NCI-H2171 (cell line): ENCODE measurements around the gene TNFRSF14.
A peak's percentile ranks its signal among the peaks of the same experiment; 100 is the strongest.

Experiments used
- DNase-seq: peaks from one replicate; lab custom pipeline; 2025; lab: John Stamatoyannopoulos, UW

The TNFRSF14 gene

GRCh38 chr1:2553871-2554620 is 2.1 kb upstream of the TNFRSF14 start:
- no peak for DNase-seq

GRCh38 chr1:2554621-2555387 is 1.4 kb upstream of the TNFRSF14 start:
- DNase-seq = peak; percentile 59

GRCh38 chr1:2555634-2556276 is 416 bp upstream of the TNFRSF14 start:
- peak; percentile 39 for DNase-seq

GRCh38 chr1:2556678-2557481 is 709 bp downstream of the TNFRSF14 start:
- no peak for DNase-seq

- no peak for DNase-seq
Observed at GRCh38 chr1:2557482-2558400, 1.6 kb downstream of the TNFRSF14 start.

GRCh38 chr1:2558420-2558819 is 2.2 kb downstream of the TNFRSF14 start:
- DNase-seq = no peak

- DNase-seq = no peak
Observed at GRCh38 chr1:2558861-2559260, 2.7 kb downstream of the TNFRSF14 start.

GRCh38 chr1:2559509-2560298 is 3.5 kb downstream of the TNFRSF14 start:
- DNase-seq = no peak

- DNase-seq = no peak
Observed at GRCh38 chr1:2560299-2561073, 4.3 kb downstream of the TNFRSF14 start.

- DNase-seq = no peak
Observed at GRCh38 chr1:2561446-2561845, 5.3 kb downstream of the TNFRSF14 start.

- DNase-seq = no peak
Observed at GRCh38 chr1:2561898-2562895, 6.0 kb downstream of the TNFRSF14 start.

- DNase-seq = no peak
Observed at GRCh38 chr1:2563205-2563604, 7.0 kb downstream of the TNFRSF14 start.

- DNase-seq = no peak
Observed at GRCh38 chr1:2564006-2564814, 8.0 kb downstream of the TNFRSF14 start.

- DNase-seq = peak; percentile 56
Observed at GRCh38 chr1:2564815-2565374, 8.7 kb downstream of the TNFRSF14 start.

GRCh38 chr1:2566101-2567045 is 10.2 kb downstream of the TNFRSF14 start:
- DNase-seq = no peak
